ENCODE data around the gene SYCE1L.
"Not testable (repeated sequence)": the region's sequence is repeated elsewhere in the genome, so short reads cannot be mapped to it uniquely, and the experiment has no call there.

Gene SYCE1L, protein sequence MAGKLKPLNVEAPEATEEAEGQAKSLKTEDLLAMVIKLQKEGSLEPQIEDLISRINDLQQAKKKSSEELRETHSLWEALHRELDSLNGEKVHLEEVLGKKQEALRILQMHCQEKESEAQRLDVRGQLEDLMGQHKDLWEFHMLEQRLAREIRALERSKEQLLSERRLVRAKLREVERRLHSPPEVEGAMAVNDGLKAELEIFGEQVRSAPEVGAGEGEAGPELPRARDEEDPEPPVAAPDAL

DNA sequence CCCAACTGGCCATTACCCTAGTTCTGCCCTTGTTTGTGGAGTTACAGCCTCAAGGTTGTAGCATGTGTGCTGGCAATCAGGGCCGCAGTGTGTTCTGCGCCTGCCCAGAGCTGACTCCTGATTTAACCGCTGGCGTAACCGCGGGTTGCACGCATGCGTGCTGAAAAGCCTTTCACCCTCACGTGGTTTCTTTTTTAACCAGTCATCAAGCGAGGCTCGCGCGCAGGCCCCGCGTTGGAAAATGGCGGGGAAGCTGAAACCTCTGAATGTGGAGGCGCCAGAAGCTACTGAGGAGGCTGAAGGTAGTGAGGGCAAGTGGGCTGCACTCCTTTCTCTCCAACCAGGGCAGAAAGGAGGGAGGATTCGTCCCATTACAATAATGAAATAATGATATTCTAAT, at the start of gene SYCE1L:
TSS of gene SYCE1L (plus strand) at position 198 of the 400 bp plus-strand sequence. CDS start at position 242, 44 bp downstream.
- no peak within 1 kb of the TSS for H3K4me3 ChIP-seq (ENCODE audit: low read length)
- DNase-seq (ENCODE audit: low read depth) = no peak
- TF ChIP-seq, protein P1, sequence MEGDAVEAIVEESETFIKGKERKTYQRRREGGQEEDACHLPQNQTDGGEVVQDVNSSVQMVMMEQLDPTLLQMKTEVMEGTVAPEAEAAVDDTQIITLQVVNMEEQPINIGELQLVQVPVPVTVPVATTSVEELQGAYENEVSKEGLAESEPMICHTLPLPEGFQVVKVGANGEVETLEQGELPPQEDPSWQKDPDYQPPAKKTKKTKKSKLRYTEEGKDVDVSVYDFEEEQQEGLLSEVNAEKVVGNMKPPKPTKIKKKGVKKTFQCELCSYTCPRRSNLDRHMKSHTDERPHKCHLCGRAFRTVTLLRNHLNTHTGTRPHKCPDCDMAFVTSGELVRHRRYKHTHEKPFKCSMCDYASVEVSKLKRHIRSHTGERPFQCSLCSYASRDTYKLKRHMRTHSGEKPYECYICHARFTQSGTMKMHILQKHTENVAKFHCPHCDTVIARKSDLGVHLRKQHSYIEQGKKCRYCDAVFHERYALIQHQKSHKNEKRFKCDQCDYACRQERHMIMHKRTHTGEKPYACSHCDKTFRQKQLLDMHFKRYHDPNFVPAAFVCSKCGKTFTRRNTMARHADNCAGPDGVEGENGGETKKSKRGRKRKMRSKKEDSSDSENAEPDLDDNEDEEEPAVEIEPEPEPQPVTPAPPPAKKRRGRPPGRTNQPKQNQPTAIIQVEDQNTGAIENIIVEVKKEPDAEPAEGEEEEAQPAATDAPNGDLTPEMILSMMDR (conservative IDR thresholded peaks at IDR 0.05; ENCODE audit: low read length) = no peak

DNA sequence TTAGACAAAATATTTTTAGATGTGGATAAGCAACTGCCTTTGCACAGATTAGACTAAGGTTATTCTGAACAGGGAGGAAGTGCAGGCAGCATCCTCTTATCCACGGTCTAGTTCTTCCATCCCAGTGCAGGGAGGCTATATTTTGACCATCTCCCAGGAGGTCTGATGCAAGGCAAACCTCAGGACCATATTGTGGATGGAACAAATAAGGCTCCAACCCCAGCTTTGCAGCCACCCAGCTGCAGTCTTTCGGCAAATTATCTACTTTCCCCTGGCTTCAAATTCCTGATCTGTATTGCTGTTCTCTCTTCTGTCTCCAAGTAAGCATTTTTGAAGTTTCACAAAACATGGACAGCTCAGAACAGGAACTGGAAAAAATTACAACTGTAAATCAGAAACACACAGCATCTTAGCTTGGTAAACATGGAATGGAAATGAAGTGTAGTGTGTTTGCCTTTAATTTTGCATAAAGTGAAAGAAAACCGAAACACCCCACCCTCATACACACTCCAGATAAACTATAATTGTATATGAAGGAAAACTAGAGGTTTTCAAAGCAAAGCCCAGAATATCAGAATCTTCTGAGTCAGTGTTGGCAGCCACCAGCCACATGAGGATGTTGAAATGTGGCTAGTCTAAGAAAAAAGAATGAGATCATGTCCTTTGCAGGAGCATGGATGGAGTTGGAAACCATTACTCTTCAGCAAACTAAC, 41.7 kb upstream of the SYCE1L start:
- H3K4me3 ChIP-seq (ENCODE audit: low read length) = no peak overlapping the region
- DNase-seq (ENCODE audit: low read depth) = no peak
- TF ChIP-seq, protein P1 (conservative IDR thresholded peaks at IDR 0.05; ENCODE audit: low read length) = no peak

DNA sequence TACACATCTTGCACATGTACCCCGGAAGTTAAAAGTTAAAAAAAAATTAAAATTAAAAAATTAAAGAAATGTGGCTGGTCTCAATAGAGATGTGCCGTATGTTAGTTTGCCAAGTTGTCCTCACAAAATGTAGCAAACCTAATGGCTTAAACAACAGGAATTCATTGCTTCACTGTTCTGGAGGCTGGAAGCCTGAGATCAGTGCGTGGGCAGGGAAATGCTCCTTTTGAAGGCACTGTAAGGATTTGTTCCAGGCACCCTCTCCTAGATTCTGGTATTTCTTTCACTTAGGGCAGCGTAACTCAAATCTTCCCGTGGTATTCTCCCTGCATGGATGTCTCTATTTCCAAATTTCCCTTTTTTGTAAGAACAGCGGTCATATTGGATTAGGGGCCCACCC, 40.9 kb upstream of the SYCE1L start:
- H3K4me3 ChIP-seq (ENCODE audit: low read length) = no peak overlapping the region
- DNase-seq (ENCODE audit: low read depth) = no peak
- TF ChIP-seq, protein P1 (conservative IDR thresholded peaks at IDR 0.05; ENCODE audit: low read length) = no peak

DNA sequence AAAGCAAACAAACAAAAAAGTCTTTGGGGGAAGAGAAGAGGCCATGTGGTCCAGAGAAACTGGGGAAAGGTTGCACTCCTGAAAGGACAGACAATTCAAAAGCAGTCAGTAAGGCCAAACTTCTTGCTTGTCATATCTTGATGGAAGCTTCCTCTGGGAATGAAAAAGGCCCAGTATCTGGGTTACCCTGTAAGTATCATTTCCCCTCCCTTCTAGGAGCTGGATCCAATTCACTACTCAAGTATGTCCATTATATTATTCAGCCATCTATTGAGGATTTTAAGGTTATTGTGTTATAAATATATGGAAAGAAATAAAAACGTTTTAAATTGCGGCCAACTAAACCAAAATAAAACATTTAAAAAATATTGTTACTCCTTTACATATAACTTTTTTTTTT, 34.2 kb upstream of the SYCE1L start:
- TF ChIP-seq, protein P1 (conservative IDR thresholded peaks at IDR 0.05; ENCODE audit: low read length) = no peak
- no peak for DNase-seq (ENCODE audit: low read depth)
- H3K4me3 ChIP-seq (ENCODE audit: low read length) = no peak overlapping the region

DNA sequence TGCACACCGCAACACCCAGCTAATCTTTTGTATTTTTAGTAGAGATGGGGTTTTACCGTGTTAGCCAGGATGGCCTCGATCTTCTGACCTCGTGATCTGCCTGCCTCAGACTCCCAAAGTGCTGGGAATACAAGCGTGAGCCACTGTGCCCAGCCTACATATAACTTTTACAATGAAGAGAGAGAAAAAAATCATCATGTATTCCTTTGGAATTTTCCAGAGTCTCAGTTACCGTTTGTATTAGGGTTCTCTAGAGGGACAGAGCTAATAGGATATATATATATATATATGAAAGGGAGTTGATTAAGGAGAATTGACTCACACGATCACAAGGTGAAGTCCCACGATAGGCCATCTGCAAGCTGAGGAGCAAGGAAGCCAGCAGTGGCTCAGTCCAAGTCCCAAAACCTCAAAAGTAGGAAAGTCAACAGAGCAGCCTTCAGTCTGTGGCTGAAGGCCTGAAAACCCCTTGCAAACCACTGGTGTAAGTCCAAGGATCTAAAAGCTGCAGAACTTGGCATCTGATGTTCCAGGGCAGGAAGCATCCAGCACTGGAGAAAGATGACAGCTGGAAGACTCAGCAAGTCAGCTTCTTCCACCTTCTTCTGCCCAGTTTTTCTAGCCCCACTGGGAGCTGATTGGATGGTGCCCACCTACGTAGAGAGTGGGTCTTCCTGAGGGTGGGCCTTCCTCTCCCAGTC, 33.5 kb upstream of the SYCE1L start:
- DNase-seq (ENCODE audit: low read depth); H3K4me3 ChIP-seq (ENCODE audit: low read length): not testable (repeated sequence)

DNA sequence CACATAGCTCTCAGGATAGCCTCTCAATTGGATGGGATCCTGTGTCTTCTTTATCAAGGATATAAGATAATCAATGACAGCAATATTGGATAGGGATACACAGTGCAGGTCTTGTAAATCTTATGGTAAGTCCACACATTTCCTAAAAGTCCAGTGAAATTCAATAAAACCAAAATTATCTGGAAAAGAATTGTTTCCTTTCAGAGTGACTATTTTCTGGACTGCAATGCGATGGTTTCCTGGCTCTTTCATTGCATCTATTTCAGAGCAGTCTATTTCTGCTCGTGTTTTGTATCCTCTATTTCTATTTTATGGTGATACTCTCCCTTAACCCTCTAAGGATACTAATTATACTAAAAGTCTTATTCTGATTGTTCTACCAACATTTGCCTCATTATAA, 32.5 kb upstream of the SYCE1L start:
- no peak overlapping the region for H3K4me3 ChIP-seq (ENCODE audit: low read length)
- TF ChIP-seq, protein P1 (conservative IDR thresholded peaks at IDR 0.05; ENCODE audit: low read length) = no peak
- no peak for DNase-seq (ENCODE audit: low read depth)

DNA sequence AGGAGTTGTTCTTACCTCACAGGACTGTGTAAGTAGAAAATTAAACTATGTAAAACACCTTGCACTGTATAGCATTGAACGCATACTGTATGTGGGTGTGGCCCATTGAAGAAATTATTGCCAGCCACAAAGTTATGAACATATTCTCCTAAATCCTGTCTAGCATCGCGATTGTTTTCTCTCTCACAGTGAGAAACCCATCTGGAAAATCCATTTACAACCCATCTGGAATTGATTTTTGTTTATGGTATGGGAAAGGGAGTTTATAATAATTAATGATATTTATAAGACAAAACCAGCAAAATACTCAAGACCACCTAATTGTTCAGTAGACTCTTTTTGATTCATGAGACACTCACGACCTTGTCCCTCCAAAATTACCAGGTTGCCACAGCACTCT, 30.3 kb upstream of the SYCE1L start:
- DNase-seq (ENCODE audit: low read depth) = no peak
- H3K4me3 ChIP-seq (ENCODE audit: low read length) = no peak overlapping the region
- TF ChIP-seq, protein P1 (conservative IDR thresholded peaks at IDR 0.05; ENCODE audit: low read length) = no peak

All from AG10803 (cell line).